Gastrocnemius medialis (tissue), 4 donors: ENCODE measurements around the gene COL28A1.

Source experiments
- CTCF ChIP-seq, 5 experiments: fragments of 450-650 bp in 3 of 5; fragments of 200-600 bp in 2 of 5; sonication (generic) in 2 of 5; IDR thresholded peaks in 4 of 5; conservative IDR thresholded peaks in 1 of 5; 1 replicate in 4 of 5; 2 replicates in 1 of 5; pipeline ENCODE4 v1.5.1; 2016 to 2019; ENCODE audit warnings: antibody characterized with exemption in 5 of 5, mild to moderate bottlenecking in 3 of 5, moderate library complexity in 3 of 5
- POLR2A ChIP-seq, 2 donors: fragments of 450-650 bp; IDR thresholded peaks; one replicate each; pipeline ENCODE4 v1.6.1; 2017; ENCODE audit warnings: antibody characterized with exemption in 2 of 2, mild to moderate bottlenecking in 2 of 2, moderate library complexity in 2 of 2

GRCh38 chr7:7449055-7449454 is 86.6 kb downstream of the COL28A1 start:
- TF ChIP-seq CTCF (IDR thresholded peaks at IDR 0.05 in 4 of 5, conservative IDR thresholded peaks at IDR 0.05 in 1 of 5) (no peak), POLR2A (IDR thresholded peaks at IDR 0.05) (no peak)
